Measurements from ENCODE around the gene TAGLN2. TPM values are rescaled to one million over a fixed set of nuclear protein-coding genes. Genes with fewer than 3 reads are reported as not detected.

TAGLN2 gene
- total and polyA plus RNA-seq, 9 of the 15 experiments (the other 6 are each of a cell fraction or from before 2014, with no cell fraction given) = 192 to 683 (median 455) TPM

DNA sequence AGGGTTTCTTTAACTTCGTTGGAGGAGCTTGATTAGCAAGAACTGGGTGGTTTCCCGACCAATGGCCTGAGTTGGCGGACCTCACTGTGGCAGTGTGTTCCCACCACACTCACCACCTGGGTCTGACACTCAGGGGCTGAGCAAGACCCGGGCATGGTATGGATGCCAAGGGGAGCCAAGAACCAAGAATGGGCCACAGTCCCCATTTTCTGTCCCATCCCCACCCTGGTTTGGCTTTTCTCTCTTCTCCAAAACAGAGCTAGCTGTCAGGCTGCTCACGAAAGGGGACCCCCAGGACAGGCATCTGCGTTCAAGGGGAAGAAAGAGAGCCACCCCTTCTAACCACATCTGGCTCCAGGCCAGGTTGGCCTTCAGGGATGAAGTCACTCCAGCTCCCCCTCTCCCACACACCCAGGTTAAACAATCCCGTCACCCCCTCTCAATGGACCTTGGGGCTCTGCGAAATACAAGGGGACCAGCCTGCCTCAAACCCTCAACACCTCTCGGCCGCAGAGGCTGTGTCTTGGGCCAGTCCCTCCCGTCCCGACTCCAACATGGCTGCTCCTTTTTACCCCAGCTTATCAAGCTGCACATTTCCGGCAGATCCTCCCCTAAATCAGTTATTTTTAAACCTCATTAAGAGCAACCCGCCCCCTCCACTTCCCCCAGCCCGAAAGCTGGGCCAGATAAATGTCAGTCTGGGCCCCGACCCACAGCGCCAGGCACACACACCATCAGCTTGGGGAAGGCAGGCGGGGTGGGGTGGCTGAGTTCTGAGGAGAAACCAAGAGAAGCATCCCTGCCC lies 3.4 kb downstream of the TAGLN2 start (continued):
- TF ChIP-seq, protein P1, sequence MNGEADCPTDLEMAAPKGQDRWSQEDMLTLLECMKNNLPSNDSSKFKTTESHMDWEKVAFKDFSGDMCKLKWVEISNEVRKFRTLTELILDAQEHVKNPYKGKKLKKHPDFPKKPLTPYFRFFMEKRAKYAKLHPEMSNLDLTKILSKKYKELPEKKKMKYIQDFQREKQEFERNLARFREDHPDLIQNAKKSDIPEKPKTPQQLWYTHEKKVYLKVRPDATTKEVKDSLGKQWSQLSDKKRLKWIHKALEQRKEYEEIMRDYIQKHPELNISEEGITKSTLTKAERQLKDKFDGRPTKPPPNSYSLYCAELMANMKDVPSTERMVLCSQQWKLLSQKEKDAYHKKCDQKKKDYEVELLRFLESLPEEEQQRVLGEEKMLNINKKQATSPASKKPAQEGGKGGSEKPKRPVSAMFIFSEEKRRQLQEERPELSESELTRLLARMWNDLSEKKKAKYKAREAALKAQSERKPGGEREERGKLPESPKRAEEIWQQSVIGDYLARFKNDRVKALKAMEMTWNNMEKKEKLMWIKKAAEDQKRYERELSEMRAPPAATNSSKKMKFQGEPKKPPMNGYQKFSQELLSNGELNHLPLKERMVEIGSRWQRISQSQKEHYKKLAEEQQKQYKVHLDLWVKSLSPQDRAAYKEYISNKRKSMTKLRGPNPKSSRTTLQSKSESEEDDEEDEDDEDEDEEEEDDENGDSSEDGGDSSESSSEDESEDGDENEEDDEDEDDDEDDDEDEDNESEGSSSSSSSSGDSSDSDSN (IDR thresholded peaks at IDR 0.05; ENCODE audit: borderline replicate concordance in 1 of 2, low read depth in 2 of 2, low read length in 2 of 2) = 0 out of 4 replicates have a peak, but pooled peaks of 1 of the 2 experiments have one; percentile 49
- TF ChIP-seq RBBP5 (IDR thresholded peaks at IDR 0.05; ENCODE audit: borderline replicate concordance, insufficient read depth, low read length, poor library complexity, severe bottlenecking) (peak; percentile 12), ARID1B (IDR thresholded peaks at IDR 0.05) (peak; percentile 74), BCL6 (CRISPR knock-in tag; IDR thresholded peaks at IDR 0.05) (no peak), CREM (IDR thresholded peaks at IDR 0.05; ENCODE audit: low read depth) (peak; percentile 29), SMARCA4 (IDR thresholded peaks at IDR 0.05) (peak; percentile 13; the same call in 1 of the 2 replicates), MAZ (CRISPR knock-in tag; conservative IDR thresholded peaks at IDR 0.05 in 1 of 2, IDR thresholded peaks at IDR 0.05 in 1 of 2) (peak in 1 of 2 experiments; percentile 51; a peak in 2 of 4 replicates), NFIX (CRISPR knock-in tag; IDR thresholded peaks at IDR 0.05; ENCODE audit: low read depth) (0 out of 2 replicates have a peak, but pooled peaks have one; percentile 13), ZKSCAN3 (CRISPR knock-in tag; IDR thresholded peaks at IDR 0.05) (no peak), NFRKB (IDR thresholded peaks at IDR 0.05; ENCODE audit: low read depth) (no peak), CBX5 (IDR thresholded peaks at IDR 0.05; ENCODE audit: borderline replicate concordance, low read depth) (no peak)
- TF ChIP-seq, protein P2, sequence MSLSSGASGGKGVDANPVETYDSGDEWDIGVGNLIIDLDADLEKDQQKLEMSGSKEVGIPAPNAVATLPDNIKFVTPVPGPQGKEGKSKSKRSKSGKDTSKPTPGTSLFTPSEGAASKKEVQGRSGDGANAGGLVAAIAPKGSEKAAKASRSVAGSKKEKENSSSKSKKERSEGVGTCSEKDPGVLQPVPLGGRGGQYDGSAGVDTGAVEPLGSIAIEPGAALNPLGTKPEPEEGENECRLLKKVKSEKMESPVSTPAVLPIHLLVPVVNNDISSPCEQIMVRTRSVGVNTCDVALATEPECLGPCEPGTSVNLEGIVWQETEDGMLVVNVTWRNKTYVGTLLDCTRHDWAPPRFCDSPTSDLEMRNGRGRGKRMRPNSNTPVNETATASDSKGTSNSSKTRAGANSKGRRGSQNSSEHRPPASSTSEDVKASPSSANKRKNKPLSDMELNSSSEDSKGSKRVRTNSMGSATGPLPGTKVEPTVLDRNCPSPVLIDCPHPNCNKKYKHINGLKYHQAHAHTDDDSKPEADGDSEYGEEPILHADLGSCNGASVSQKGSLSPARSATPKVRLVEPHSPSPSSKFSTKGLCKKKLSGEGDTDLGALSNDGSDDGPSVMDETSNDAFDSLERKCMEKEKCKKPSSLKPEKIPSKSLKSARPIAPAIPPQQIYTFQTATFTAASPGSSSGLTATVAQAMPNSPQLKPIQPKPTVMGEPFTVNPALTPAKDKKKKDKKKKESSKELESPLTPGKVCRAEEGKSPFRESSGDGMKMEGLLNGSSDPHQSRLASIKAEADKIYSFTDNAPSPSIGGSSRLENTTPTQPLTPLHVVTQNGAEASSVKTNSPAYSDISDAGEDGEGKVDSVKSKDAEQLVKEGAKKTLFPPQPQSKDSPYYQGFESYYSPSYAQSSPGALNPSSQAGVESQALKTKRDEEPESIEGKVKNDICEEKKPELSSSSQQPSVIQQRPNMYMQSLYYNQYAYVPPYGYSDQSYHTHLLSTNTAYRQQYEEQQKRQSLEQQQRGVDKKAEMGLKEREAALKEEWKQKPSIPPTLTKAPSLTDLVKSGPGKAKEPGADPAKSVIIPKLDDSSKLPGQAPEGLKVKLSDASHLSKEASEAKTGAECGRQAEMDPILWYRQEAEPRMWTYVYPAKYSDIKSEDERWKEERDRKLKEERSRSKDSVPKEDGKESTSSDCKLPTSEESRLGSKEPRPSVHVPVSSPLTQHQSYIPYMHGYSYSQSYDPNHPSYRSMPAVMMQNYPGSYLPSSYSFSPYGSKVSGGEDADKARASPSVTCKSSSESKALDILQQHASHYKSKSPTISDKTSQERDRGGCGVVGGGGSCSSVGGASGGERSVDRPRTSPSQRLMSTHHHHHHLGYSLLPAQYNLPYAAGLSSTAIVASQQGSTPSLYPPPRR (CRISPR knock-in tag; IDR thresholded peaks at IDR 0.05; ENCODE audit: borderline replicate concordance) = no peak
- TF ChIP-seq, protein P3, sequence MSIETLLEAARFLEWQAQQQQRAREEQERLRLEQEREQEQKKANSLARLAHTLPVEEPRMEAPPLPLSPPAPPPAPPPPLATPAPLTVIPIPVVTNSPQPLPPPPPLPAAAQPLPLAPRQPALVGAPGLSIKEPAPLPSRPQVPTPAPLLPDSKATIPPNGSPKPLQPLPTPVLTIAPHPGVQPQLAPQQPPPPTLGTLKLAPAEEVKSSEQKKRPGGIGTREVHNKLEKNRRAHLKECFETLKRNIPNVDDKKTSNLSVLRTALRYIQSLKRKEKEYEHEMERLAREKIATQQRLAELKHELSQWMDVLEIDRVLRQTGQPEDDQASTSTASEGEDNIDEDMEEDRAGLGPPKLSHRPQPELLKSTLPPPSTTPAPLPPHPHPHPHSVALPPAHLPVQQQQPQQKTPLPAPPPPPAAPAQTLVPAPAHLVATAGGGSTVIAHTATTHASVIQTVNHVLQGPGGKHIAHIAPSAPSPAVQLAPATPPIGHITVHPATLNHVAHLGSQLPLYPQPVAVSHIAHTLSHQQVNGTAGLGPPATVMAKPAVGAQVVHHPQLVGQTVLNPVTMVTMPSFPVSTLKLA (conservative IDR thresholded peaks at IDR 0.05) = peak in 1 of 2 experiments; percentile 43; a peak in 1 of 4 replicates
- TF ChIP-seq, protein P4, sequence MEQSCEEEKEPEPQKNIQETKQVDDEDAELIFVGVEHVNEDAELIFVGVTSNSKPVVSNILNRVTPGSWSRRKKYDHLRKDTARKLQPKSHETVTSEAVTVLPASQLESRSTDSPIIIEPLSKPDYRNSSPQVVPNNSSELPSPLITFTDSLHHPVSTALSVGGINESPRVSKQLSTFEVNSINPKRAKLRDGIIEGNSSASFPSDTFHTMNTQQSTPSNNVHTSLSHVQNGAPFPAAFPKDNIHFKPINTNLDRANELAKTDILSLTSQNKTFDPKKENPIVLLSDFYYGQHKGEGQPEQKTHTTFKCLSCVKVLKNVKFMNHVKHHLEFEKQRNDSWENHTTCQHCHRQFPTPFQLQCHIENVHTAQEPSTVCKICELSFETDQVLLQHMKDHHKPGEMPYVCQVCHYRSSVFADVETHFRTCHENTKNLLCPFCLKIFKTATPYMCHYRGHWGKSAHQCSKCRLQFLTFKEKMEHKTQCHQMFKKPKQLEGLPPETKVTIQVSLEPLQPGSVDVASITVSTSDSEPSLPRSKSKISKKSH (CRISPR knock-in tag; IDR thresholded peaks at IDR 0.05) = no peak
